HuH-7.5 (cell line): ENCODE results near the gene BIRC7.
A peak's percentile ranks its signal among the peaks of the same experiment; 100 is the strongest.

Experiments used
- DNase-seq: peaks from one replicate; pipeline ENCODE4 v3.0.0; 2011; ENCODE audit warnings: low spot score

BIRC7 gene

DNA sequence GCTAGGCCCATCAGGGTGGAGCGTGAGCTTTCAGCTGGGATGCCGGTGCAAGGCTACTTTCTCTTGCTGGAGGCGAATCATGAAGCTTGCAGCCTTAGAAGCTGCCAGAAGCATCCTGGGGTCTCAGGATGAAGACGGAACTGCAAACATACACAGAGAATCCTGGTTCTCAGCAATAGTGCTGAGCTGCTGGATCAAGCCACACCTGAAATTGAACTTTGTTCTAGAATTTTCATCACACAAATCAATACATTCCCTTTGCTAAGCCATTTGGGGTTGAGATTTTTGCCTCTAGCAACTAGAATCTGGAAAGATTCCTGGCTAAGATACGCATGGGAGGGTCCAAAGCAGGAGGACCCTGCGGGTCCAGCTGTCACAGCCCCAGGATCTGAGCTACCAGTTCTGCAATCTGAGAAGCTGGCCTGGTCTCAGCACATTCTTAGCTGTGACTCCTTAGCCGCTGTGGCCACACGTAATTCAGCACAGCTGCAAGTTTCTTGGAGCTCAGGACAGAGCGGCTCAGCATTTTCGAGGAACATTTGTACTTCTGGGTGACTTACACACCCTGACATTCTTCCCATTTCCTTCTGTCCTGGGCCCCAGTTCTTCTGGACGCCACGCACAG, 30.3 kb downstream of the BIRC7 start:
- no peak for DNase-seq

DNA sequence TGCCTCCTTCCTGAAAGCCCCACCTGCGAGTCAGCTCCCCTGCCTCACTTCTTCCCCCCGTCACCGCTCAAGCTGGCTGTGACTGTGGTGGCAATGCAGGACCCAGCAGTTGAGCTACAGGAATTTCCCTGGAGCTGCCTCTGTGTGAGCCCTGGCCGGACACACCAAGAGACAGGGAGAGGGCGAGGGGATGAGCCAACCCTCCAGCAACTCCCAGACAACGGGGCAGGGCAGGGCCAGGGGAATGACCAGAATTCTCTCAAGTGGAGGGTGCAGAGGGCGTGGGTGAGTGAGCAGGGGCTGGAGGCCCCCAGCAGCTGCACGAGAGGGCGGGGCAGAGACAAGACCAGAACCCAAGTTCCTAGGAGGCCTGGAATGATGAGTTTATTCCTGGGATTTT, 32.0 kb downstream of the BIRC7 start:
- DNase-seq = no peak

- no peak for DNase-seq
Measured at GRCh38 chr20:63268256-63268655, 32.6 kb downstream of the BIRC7 start.

GRCh38 chr20:63268671-63269439, 33.1 kb downstream of the BIRC7 start:
- no peak for DNase-seq

DNA sequence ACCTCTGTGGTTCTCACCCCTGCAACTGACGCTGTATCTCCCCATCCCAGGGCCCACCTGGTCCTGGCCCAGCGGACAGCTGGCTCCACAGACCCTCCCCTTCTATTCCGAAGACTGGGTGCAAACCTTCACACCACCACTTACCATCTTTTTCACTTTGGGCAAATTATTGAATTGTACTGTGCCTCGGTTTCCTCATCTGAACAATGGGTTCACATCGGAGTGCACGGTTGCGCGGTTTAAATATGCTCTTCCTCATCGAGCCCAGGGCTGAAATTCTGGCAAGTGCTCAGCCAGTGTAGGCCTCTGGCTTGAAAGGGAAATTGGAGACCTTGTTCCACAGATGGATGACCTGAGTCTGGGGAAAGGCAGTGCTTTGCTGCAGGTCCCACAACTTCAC, 34.0 kb downstream of the BIRC7 start:
- DNase-seq = no peak

GRCh38 chr20:63270606-63271325, 35.1 kb downstream of the BIRC7 start:
- DNase-seq = no peak

- peak; percentile 99 for DNase-seq
Measured at GRCh38 chr20:63272105-63273058, 36.7 kb downstream of the BIRC7 start, which contains the start of gene ARFGAP1. TSS of gene ARFGAP1 (plus strand) at chr20:63272813. CDS start at chr20:63275581, 2,768 bp downstream.

GRCh38 chr20:63273059-63273579, 37.4 kb downstream of the BIRC7 start:
- no peak for DNase-seq

DNA sequence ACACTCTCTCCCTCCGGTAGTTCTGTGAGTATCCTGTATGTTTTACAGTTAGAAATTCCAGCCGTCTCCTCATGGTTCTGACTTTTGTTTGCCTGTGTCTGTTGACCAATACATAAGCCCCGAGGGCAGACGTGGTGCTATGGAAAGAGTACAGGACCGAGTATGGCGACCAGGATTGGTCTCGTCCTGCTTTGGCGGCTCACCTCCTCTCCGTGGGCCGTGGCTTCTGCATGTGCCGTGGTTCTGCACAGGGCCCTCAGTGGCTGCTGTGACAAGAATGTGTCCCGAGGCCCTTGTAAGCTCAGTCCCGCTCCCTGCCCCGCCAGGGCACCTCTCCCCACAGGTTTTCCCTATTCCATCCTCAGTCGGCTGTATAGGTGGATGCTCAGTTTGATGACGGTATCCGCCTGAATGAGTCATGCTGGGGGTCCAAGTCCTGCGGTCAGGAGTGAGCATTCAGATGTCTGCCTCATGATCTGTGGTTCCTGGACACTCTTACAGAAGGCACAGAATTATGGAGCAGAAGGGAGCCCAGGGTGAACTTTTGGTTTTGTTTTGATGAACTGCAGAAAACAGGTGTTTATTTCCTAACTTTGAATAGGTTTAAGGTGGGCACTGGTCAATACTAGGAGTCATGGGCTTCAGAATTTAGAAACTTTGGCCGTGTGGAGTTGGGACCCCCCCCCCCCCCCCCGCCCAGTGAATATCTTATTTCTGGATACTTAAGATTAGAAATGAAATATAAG, 38.1 kb downstream of the BIRC7 start:
- no peak for DNase-seq

- no peak for DNase-seq
Measured at GRCh38 chr20:63274381-63275228, 38.9 kb downstream of the BIRC7 start.

- DNase-seq = no peak
Measured at GRCh38 chr20:63275825-63276224, 40.1 kb downstream of the BIRC7 start.

- DNase-seq = no peak
Measured at GRCh38 chr20:63276956-63277355, 41.3 kb downstream of the BIRC7 start.

DNA sequence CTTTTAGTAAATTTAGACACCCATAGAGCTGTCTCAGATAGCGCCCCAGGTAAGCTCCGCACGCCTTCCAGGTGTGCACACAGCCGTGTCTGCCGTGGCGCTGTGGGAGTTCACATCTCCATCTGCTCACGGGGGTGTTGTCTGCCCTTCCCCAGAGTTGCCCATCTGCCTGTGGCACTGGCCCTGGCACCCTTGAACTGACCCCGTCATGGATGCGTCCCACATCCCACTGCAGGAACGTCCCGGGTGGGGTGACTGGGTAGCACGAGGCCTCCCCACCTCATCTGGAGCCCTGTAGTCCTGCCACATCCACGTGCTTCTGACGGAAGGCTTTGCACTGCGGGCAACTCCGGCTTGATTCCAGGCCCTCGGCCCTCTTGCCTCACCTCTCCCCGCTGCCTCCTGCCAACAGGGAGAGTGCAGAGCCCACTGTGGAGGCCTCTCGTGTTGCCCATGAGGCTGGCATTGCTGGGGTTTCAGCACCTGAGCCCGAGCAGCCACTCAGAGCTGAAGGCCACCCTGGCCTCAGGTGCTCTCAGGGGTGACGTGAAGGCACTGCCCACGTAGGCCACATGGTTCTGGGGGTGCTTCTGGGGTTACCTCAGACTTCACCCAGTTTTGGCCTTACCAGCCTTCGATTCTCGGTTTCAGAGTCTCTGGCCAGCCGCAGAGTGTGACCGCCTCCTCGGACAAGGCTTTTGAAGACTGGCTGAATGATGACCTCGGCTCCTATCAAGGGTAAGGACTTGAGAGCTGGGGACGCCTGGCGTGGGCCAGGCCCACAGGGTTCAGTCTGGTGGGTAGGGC, 42.0 kb downstream of the BIRC7 start:
- no peak for DNase-seq

DNA sequence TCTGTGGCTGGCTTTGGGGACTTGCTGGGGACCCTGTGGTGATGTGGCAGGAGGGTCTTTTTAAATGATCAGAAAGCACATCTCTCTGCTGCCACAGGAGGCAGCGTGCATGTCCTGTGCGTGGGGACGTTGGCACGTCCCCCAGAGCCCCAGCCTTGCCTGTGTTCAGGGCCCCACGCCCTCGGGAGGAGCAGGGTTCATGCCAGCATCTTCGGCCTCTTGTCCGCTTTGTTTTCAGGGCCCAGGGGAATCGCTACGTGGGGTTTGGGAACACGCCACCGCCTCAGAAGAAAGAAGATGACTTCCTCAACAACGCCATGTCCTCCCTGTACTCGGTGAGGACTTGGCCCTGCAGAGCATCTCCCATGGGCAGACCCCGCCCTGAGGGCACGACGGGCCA, 43.0 kb downstream of the BIRC7 start:
- no peak for DNase-seq

DNA sequence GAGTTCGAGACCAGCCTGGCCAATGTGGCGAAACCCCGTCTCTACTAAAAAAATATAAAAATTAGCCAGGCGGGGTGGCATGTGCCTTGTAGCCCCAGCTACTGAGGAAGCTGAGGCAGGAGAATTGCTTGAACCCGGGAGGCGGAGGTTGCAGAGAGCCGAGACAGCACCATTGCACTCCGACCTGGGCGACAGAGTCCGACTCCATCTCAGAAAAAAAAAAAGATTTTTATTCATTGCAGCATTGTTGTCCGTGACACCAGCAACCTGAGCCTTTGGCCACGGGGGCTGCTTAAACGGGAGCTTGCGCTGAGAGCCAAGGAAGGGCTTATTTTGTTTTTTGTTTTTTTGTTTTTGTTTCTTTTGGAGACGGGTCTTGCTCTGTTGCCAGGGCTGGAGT, 44.2 kb downstream of the BIRC7 start:
- no peak for DNase-seq

DNA sequence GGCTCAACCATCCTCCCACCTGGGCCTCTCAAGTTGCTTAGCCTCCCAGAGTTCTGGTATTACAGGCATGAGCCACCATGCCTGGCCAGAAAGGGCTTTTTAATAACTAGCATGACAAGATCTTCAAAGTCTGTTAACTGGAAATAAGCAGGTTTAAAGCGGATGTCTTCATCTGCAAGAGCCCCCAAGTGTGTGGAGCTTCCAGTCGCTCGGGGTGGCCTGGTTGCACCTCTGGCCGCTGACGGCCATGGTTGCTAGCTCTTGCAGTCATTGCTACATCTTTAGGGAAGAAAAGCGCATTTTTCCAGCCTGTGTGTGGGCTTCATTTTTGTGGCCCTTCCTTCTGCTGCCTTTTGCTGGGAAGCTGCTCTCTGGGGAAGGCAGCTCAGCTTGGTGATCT, 44.7 kb downstream of the BIRC7 start:
- DNase-seq = no peak

DNA sequence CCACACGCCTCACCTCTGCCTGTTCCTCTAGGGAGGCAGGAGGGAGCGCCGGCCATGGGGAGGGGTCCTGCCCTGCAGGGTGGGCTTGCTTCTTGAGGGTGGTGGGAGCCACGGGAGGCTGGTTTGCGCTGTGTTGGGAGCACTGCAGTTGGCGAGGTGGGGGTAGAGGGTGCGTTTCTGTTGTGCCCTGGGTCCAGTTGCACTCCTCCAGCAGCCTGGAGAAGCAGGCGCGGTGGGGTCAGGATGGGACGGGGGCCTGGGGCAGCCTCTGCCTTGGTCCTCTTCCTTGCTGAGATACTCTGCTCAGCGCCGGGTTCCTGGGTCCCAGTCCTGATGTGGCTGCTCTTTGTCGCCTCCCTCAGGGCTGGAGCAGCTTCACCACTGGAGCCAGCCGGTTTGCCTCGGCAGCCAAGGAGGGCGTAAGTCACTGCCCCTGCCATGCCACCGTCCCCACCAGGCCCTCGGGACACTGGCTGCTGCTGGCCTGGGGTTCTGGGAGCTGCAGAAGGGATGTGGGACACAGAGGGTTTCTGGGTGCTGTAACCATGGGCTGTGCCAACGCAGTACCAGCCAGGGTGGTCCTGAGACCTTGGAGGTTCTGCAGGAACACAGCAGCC, 45.3 kb downstream of the BIRC7 start:
- DNase-seq = peak; percentile 76
